GM21528 (cell line): ENCODE measurements around the gene RPH3AL.

ENCODE experiments used
- ATAC-seq: cut with Tn5 transposase; IDR thresholded peaks from one replicate; pipeline ENCODE4 v1.9.1; 2021; ENCODE audit warnings: mild to moderate bottlenecking, moderate library complexity; ENCODE audit not compliant: unreplicated experiment, low FRiP score

The RPH3AL gene

DNA sequence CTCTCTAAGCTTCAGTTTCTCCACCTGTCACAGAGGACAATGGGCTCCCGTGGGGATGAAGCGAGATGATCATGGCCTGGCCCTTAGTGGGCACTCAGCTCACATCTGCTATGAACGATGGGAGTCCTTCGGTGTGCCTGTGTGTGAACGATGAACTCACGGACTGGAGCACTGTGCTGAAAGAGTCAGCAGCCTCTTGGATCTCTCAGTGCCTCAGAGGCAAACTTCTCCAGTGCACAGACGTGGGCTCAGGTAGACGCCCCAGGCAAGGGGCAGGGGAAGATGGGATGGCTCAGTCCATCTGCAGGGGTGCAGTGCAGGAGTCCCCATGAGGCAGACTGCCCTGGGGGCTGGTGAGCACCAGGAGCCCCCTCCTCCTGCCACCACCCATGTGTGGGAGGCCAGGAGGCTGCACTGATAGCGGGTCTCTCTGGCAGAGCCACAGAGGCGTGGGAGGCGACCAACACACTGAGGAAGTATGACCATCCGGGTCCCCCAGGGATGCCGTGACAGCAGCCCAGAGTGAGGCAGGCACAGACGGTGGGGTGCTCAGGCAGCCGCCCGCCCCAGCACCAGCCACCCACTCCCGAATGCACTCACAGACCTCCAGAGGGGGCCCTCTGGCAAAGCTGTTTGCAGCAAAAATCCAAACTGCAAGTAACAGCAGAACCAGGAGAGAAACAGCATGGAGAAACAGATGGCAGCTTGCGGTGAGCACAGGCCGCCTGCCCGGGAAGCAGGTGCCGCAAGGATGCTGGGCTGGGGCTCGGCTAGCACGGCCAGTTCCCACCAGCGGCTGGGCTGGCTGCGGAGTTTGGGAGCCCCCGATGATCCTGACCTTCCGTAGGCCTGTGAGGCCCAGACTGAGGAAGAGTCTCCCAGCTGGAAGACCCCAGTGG, 82.7 kb downstream of the RPH3AL start:
- ATAC-seq = no peak

- ATAC-seq = no peak
Measured at GRCh38 chr17:266701-267667, 85.6 kb downstream of the RPH3AL start.

- no peak for ATAC-seq
Measured at GRCh38 chr17:266219-266618, 86.4 kb downstream of the RPH3AL start.

DNA sequence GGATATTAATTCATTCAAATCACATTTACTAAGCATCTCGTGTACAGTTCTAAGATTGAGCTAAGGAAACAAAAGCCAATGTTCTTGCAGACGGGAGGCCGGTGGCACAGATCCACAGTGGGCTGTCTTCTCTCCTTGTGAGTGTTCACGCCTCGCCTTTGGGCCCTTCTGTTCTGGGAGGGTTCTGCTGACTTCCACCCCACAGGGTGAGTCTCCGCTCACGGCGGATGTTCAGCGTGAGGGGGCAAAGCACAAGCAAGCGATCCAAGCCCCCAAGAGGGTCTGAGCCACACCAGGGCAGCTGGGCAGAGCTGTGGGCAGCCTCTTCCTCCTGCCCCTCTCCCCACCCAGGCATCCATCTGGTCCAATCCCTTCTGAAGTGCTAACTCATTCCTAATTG, 86.9 kb downstream of the RPH3AL start:
- no peak for ATAC-seq

DNA sequence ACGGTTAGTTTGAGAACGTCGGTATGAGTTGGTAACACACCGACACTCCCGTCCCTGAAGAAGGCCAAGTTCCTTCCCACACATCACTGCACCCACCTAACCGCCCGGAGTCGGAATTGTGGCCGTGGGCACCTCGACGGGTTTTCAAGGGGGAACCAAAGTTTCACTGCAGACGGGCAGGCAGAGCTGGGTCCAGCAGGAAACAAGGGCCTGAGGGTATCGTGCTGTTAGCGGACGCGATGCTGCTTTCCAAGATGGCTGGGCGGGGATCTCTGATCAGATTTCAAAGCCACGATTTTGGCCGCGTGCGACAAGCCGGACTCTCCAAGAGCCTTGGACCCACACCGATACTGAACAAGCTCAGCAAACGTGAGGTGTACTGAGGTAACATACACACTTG, 88.8 kb downstream of the RPH3AL start:
- no peak for ATAC-seq

DNA sequence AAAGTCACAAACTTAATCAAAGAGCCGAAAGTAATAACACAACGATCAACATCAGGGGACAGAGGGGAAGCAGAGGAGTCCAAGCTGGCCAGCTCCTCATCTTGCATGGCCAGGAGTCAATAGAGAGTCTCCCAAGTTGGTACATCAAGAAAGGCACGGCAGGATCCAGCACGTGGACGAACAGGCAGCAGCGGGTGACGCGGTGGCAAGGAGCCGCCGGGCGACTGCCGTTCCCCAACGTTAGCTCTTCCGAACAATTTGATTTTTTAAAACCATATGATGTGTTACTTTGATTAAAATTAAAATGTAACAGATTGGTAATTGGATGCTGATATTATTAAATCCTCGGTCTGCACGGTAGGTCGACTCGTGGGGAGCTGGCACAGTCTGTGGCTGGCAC, 89.3 kb downstream of the RPH3AL start:
- ATAC-seq = no peak

DNA sequence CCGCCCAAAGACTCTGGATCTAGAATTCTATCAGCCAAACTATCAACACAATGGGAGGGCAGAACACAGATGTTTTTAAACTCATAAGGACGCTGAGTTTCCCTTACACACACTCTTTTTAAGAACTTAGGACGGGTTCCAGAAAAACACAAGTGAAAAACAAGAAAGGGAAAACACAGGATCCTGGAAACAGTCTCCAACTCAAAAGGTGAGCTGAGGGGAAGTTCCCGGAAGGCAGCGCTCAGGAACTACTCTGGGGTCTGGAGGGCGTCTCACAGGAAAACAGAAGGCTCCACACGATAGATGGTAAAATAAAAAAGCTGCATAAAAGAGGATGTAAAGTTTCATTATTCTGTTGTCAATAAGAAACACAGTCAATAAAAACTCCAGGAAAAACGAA, 91.0 kb downstream of the RPH3AL start:
- no peak for ATAC-seq

DNA sequence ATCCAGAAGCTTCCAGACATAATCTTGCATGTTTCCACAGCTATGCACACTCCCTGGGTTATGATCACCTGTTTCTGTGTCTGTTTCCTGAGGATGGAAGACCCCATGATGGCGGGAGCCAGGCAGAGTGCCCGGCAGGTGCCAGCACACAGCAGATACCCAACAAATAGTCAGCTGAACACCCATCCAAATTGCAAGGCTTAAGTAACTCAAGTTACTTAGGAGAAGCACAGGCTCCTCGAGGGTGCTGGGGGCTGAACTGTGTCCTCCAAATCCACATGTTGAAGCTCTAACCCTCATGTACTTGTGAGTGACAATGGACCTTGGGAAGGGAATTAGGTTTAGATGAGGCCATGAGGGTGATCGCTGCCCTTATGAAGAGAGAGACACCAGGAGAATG, 91.7 kb downstream of the RPH3AL start:
- no peak for ATAC-seq

DNA sequence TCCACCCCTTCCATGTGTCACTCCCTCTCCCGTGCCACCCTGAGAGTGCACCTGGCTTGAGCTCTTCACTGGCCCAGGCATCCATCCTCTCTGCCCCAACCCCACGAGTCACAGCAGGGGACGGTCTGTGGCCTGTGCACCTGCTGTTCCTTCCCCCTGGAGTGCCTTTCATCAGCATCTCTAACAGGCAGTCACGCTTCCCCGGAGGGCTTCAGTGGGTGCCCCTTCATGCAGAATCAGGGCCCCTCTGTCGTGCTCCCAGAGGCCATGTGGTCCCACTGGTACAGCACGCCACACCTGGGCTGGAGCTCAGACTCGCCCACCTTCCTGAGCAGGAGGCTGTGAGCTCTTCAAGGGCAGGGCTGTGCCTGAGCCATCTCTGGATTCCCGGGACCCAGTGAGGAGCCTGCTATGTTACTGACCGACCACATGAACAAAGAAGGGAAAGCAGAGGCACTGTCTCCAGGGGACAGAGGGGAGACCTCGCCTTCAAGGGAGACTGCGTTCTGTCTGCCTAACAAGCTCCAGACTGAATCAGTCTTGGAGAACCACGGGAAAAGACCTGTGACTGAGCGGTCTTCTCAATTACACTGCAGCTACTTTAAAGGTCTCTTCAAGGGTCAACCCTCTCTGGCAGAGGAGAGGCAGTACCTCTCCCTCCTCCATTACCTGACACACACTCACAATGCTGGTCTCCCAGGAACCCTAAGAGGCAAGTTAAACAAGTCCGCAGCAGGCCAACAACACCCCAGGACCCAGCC, 92.4 kb downstream of the RPH3AL start:
- no peak for ATAC-seq

DNA sequence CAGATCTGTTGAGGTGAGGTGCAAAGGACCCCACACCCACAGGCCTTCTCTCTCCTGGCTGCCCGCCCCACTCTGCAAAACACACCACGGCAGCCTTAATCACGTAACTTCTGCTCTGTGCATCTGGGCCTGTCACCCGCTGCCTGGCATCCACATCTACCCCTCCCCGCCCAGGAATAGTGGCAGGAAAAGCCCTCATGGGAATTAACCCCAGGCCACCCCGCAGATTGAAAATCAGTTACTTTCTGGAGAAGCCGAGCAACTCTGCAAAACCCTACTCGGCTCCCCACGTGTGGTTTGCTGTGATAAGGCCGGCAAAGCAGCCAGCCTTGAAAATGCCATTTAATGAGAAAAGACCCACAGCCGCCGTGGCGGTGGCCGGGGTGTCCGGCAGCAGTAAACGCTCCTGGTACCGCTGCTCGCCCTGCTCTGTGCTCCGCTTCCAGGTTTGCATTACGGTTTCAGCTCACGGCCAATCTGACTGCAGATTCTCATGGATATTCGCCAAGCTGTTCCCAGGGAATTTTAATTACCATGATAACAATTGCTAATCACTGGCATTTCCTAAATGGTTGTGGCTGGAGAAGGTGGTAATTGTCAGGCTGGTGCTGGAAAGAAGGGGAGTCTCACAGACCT, 93.1 kb downstream of the RPH3AL start:
- no peak for ATAC-seq

GRCh38 chr17:258906-259305, 93.7 kb downstream of the RPH3AL start:
- ATAC-seq = no peak

DNA sequence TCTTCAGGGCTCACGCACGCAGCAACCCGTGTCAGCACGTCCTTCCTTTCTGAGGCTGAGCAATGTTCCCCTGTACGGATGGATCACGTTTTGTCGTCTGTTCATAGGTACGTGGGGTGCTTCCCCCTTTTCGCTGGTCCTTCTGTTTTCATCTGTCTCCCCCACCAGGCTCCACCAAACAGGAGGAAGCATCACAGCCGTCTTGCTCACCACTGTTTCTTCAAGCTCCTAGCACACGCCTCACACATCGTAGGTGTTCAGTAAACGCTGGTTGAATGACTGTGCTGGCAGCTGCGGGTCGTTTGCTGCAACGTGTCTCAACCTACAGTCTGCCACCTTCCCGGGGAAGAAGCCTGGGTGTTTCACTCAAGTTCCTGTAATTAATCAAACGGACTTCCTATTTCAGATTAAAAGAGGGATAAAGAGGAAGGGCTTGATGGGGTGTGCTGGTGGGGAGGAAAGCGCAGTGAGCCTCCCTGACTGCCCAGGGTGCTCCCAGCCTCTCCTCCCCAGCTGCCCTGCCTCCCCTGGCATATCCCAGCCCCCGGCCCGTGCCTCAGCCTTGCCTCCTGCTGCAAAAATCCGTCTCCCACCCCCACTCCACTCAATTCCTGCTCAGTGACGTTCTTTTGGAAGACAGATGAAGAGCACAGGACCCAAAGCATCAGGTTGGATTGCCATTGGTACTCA, 94.4 kb downstream of the RPH3AL start:
- ATAC-seq = no peak

DNA sequence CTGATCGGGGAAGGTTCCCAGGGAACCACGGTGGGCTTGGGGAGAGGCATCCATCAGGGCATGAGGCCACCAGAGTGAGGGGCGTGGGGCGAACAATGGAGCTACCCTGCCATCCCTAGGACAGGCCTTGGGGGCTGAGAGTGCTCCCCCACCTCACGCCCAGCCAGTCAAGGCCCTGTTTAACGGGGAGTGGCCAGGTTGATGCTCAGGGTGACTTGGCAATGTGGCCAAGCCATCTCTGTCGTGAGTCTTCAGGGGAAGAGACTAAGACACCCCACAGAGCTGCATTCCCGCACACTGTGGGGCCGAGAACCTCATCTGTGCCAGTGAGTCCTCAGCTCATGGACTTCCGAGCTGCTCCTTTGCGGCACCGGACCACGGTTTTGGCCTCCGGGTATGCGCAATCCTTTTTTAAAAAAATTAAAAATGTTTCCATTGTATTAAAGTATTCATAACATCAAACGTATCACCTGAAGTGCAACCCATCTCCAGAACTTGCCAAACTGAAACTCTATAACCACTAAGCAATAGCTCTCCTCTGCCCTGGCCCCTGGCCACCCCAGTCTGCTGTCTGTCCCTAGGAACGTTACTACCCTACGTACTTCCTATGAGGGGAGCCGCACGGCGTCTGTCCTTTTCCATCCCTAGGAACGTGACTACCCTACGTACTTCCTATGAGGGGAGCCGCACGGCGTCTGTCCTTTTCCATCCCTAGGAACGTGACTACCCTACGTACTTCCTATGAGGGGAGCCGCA, 99.3 kb downstream of the RPH3AL start:
- ATAC-seq = no peak

DNA sequence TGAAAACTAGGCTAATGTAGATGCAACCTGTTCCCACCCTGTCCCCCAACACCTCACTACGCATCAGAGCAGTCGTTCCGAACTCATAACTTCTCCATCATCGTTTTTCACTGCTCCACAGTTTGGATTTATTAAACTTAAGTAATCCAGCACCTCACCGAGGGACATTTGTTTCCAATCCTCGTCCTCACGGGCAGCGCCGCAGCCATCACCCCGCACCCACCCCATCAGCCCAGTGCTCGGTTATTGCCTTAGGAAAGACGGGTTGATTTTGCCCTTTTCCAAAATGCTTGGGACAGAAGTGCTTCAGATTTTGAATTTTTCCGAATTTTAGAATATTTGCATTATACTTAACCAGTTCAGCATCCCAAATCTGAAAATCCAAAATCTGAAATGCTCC, 100.2 kb downstream of the RPH3AL start:
- no peak for ATAC-seq

DNA sequence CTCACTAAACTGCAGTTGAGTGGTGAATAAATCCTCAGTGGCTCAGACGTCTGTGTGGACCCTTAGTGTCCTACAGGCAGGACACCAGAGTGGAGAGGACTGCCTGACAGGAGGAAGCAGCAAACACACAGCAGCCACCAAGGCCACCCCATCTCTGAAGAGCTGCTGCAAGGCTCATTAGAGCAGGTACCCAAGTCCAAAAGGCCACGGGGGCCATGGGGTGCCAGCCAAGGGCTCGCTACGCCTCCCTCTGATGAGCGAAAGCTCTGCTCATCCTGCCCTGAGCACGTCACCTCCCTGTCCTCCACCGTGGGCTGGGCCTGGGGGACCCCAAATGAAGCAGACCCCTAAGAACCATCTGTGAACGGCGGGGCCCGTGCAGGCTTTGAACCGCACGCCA, 101.1 kb downstream of the RPH3AL start:
- ATAC-seq = no peak

DNA sequence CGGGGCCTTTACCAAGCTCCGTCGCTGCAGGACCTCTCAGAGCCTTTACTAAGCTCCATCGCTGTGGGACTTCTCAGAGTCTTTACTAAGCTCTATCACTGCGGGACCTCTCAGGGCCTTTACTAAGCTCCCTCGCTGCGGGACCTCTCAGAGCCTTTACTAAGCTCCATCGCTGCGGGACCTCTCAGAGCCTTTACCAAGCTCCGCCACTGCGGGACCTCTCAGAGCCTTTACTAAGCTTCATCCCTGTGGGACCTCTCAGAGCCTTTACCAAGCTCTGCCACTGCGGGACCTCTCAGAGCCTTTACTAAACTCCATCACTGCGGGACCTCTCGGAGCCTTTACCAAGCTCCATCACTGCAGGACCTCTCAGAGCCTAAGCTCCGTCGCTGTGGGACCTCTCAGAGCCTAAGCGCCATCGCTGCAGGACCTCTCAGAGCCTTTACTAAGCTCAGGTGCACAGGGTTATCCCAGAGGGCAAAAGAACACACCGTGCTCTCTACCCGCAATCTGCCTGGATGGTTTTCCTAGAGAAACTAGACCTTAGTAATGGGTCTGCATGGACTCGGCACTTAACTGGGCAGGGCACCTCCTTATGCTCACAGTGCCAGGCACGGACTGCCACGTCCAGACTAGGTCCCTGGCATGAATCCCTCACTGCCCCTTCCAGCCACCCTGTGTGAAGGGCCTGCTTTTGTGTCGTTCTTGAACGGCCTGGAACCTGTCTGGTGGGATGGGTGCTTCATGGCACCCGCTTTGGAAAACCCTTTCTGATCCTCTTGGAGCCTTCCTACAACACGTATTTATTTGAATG, 101.9 kb downstream of the RPH3AL start:
- ATAC-seq = no peak

GRCh38 chr17:249236-249993, 103.2 kb downstream of the RPH3AL start:
- ATAC-seq = no peak
